GM19023 (cell line): ENCODE results near the gene SLC9C1.

Source experiments
- ATAC-seq: cut with Tn5 transposase; IDR thresholded peaks from one replicate; pipeline ENCODE4 v1.9.1; 2021; ENCODE audit warnings: mild to moderate bottlenecking, moderate library complexity; ENCODE audit not compliant: unreplicated experiment

Gene SLC9C1

GRCh38 chr3:112132975-112133448 lies 161.0 kb downstream of the SLC9C1 start, which contains the start of gene GCSAM:
Gene GCSAM, minus strand, starts transcription at chr3:112133248. Its CDS starts 128 bp downstream, at chr3:112133120.
- peak; percentile 80 for ATAC-seq

GRCh38 chr3:112132554-112132953 lies 161.5 kb downstream of the SLC9C1 start:
- no peak for ATAC-seq

- no peak for ATAC-seq
Measured at GRCh38 chr3:112132088-112132487, 161.9 kb downstream of the SLC9C1 start.

- ATAC-seq = no peak
Measured at GRCh38 chr3:112131111-112131510, 162.9 kb downstream of the SLC9C1 start.

GRCh38 chr3:112130638-112130993 lies 163.4 kb downstream of the SLC9C1 start:
- no peak for ATAC-seq

- ATAC-seq = no peak
Measured at GRCh38 chr3:112129925-112130637, 163.9 kb downstream of the SLC9C1 start.

- ATAC-seq = peak; percentile 46
Measured at GRCh38 chr3:112128843-112129727, 164.9 kb downstream of the SLC9C1 start.

- no peak for ATAC-seq
Measured at GRCh38 chr3:112127522-112128494, 166.2 kb downstream of the SLC9C1 start.

- no peak for ATAC-seq
Measured at GRCh38 chr3:112126511-112126911, 167.5 kb downstream of the SLC9C1 start.

GRCh38 chr3:112124907-112125607 lies 169.0 kb downstream of the SLC9C1 start:
- ATAC-seq = no peak

GRCh38 chr3:112123548-112123947 lies 170.5 kb downstream of the SLC9C1 start:
- ATAC-seq = no peak

GRCh38 chr3:112122870-112123269 lies 171.1 kb downstream of the SLC9C1 start:
- ATAC-seq = no peak

- no peak for ATAC-seq
Measured at GRCh38 chr3:112121577-112122547, 172.2 kb downstream of the SLC9C1 start.

GRCh38 chr3:112119962-112120836 lies 173.8 kb downstream of the SLC9C1 start:
- no peak for ATAC-seq

GRCh38 chr3:112117841-112118571 lies 176.0 kb downstream of the SLC9C1 start:
- ATAC-seq = no peak

GRCh38 chr3:112117415-112117814 lies 176.6 kb downstream of the SLC9C1 start:
- ATAC-seq = no peak

GRCh38 chr3:112116748-112117186 lies 177.2 kb downstream of the SLC9C1 start:
- no peak for ATAC-seq
